ENCODE data around the gene TMEM101.

- TF ChIP-seq, protein P1, sequence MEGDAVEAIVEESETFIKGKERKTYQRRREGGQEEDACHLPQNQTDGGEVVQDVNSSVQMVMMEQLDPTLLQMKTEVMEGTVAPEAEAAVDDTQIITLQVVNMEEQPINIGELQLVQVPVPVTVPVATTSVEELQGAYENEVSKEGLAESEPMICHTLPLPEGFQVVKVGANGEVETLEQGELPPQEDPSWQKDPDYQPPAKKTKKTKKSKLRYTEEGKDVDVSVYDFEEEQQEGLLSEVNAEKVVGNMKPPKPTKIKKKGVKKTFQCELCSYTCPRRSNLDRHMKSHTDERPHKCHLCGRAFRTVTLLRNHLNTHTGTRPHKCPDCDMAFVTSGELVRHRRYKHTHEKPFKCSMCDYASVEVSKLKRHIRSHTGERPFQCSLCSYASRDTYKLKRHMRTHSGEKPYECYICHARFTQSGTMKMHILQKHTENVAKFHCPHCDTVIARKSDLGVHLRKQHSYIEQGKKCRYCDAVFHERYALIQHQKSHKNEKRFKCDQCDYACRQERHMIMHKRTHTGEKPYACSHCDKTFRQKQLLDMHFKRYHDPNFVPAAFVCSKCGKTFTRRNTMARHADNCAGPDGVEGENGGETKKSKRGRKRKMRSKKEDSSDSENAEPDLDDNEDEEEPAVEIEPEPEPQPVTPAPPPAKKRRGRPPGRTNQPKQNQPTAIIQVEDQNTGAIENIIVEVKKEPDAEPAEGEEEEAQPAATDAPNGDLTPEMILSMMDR (IDR thresholded peaks at IDR 0.05): no peak
- TF ChIP-seq POLR2A (IDR thresholded peaks at IDR 0.05): no peak
Measured at GRCh38 chr17:43962479-43962878, 52.3 kb downstream of the TMEM101 start.
